Breast epithelium (tissue), 4 donors: ENCODE data around the gene RABGAP1L. TPM values are rescaled to one million over a fixed set of nuclear protein-coding genes. Genes with fewer than 3 reads are reported as not detected.

Source experiments
- DNase-seq, 2 donors: peaks; one replicate each; pipeline ENCODE4 v3.0.0-alpha.2; 2019; ENCODE audit warnings: low spot score in 2 of 2
- H3K27ac ChIP-seq, 2 donors: fragments of 200-600 bp; sonication (generic) in 1 of 2; one replicate each; pipeline ENCODE4 v1.5.1; 2016 to 2019; ENCODE audit warnings: mild to moderate bottlenecking in 1 of 2
- H3K27me3 ChIP-seq, 2 donors: fragments of 200-600 bp; sonication (generic) in 1 of 2; one replicate each; pipeline versions ENCODE4 v1.5.1 to v1.6.0; 2017 to 2019; ENCODE audit warnings: control low read depth in 1 of 2, mild to moderate bottlenecking in 1 of 2
- H3K36me3 ChIP-seq: fragments of 200-600 bp; one replicate; pipeline ENCODE4 v1.5.1; 2019
- H3K4me1 ChIP-seq, 2 donors: fragments of 200-600 bp; sonication (generic); one replicate each; pipeline ENCODE4 v1.5.1; 2016 to 2019; ENCODE audit warnings: control low read depth in 1 of 2
- H3K4me3 ChIP-seq, 3 donors: fragments of 200-600 bp; sonication (generic); 1 replicate in 2 of 3; 2 replicates in 1 of 3; pipeline ENCODE4 v1.5.1; 2016 to 2019; ENCODE audit warnings: mild to moderate bottlenecking in 3 of 3, moderate library complexity in 2 of 3
- H3K9me3 ChIP-seq, 2 donors: fragments of 200-600 bp; sonication (generic) in 1 of 2; one replicate each; pipeline ENCODE4 v1.5.1; 2016 to 2019; ENCODE audit warnings: control low read depth in 1 of 2
- POLR2A ChIP-seq: fragments of 450-650 bp; IDR thresholded peaks from one replicate; pipeline ENCODE4 v1.6.1; 2016; ENCODE audit warnings: antibody characterized with exemption, mild to moderate bottlenecking, moderate library complexity
- POLR2AphosphoS5 ChIP-seq, 3 donors: sonication (generic); formaldehyde crosslinking; IDR thresholded peaks; one replicate each; pipeline ENCODE4 v1.6.1; 2017; ENCODE audit warnings: antibody characterized with exemption in 3 of 3
- intact Hi-C: fragments of 100-400 bp; cut with DNase I; formaldehyde crosslinking; loops from one replicate; pipeline ENCODE4 v1.15.1; 2023; ENCODE audit warnings: low total_unique reads
- total RNA-seq, 3 donors: library from RNA; depleted of rRNA; stranded (reverse); fragments of >200 nt; gene quantifications; one replicate each; pipeline ENCODE4 v1.1.0, GENCODE V29; 2016
- TF ChIP-seq, protein P1 (sequence below), 3 donors: fragments of 450-650 bp; IDR thresholded peaks; one replicate each; pipeline ENCODE4 v1.5.1; 2016 to 2017; ENCODE audit warnings: antibody characterized with exemption in 3 of 3, mild to moderate bottlenecking in 3 of 3, moderate library complexity in 3 of 3

The RABGAP1L gene
- total RNA-seq, 3 donors from 2014 or later: 41.3 to 83.7 (median 49.5) TPM

DNA sequence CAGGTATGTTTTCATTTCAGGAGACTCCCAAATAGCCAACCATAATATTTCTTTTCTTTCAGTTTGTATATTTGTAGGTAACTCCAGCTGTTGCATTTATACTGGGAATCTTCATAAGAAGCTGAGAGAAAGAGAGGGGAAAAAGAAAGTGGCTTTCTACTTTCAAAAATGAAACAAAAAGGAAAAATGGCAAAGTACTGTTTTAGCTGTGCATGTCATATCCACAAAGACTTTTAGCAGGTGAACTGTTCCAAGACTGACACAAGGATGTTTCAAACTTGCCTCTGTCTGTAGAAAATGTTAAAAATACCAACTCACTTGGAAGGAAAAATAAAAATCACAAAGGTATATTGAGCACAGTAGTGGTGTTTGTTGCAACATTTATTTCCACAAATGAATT lies 798.5 kb downstream of the RABGAP1L start:
- Histone ChIP-seq H3K36me3 (no peaks in the 10 kb centered on the region), H3K27me3 (no peaks in the 10 kb centered on the region), H3K4me3 (no peak overlapping the region), H3K9me3 (no peaks in the 10 kb centered on the region), H3K27ac (no peak overlapping the region), H3K4me1 (no peaks in the 10 kb centered on the region)
- no peak for DNase-seq
- TF ChIP-seq POLR2AphosphoS5 (IDR thresholded peaks at IDR 0.05) (no peak), POLR2A (no peak)
- TF ChIP-seq, protein P1, sequence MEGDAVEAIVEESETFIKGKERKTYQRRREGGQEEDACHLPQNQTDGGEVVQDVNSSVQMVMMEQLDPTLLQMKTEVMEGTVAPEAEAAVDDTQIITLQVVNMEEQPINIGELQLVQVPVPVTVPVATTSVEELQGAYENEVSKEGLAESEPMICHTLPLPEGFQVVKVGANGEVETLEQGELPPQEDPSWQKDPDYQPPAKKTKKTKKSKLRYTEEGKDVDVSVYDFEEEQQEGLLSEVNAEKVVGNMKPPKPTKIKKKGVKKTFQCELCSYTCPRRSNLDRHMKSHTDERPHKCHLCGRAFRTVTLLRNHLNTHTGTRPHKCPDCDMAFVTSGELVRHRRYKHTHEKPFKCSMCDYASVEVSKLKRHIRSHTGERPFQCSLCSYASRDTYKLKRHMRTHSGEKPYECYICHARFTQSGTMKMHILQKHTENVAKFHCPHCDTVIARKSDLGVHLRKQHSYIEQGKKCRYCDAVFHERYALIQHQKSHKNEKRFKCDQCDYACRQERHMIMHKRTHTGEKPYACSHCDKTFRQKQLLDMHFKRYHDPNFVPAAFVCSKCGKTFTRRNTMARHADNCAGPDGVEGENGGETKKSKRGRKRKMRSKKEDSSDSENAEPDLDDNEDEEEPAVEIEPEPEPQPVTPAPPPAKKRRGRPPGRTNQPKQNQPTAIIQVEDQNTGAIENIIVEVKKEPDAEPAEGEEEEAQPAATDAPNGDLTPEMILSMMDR (IDR thresholded peaks at IDR 0.05): no peak
- intact Hi-C loops: no loop called here

DNA sequence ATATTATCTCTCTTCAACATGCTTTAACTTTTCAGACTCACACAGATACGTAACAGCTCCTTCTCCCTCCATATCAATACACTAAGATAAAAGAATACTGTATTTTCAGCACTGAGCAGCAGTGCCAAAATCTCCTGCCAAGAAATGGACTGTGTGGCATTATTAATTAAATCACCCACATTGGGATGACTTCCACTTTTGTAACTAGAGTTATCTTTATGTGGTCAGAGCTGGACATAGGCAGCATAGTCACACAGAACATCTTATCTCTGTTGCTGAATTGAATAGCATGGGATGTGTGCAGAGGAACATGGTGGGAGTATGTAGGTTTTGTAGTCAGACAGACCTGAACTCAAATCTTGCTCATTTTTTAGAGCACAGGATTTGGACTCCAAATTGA lies 799.1 kb downstream of the RABGAP1L start:
- no peak for TF ChIP-seq POLR2A
- TF ChIP-seq, protein P1 (IDR thresholded peaks at IDR 0.05): no peak
- no peaks in the 10 kb centered on the region for H3K36me3 ChIP-seq

DNA sequence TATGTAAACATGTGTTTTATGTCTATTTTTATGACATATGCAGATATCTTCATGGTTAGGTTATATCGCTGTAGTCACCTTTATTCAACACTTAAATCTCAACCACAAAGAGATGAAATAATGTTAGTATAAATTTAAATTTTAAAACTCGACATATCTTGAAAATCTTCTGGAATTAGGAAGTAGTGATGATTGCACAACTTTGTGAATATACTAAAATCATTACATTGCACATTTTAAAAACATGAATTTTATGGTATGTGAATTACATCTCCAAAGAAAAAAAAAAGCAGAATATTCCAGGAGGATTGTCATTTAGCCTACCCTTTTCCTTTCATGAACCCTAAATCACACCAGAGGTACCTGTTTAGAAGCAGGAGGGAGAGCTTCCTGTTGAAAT lies 801.0 kb downstream of the RABGAP1L start:
- Histone ChIP-seq H3K36me3 (no peaks in the 10 kb centered on the region), H3K27ac (no peak overlapping the region), H3K4me1 (peaks cover 0 to 11% of the 10 kb centered on the region in 2 donors), H3K9me3 (no peaks in the 10 kb centered on the region), H3K27me3 (no peaks in the 10 kb centered on the region), H3K4me3 (no peak overlapping the region)
- DNase-seq: no peak
- intact Hi-C loops: no loop called here
- TF ChIP-seq, protein P1 (IDR thresholded peaks at IDR 0.05): no peak
- no peak for TF ChIP-seq POLR2AphosphoS5 (IDR thresholded peaks at IDR 0.05)
- TF ChIP-seq POLR2A: no peak

More for the DNA sequence above, 799.1 kb downstream of the RABGAP1L start:
- intact Hi-C loops: no loop called here
- H3K9me3 ChIP-seq: no peaks in the 10 kb centered on the region
- H3K4me1 ChIP-seq: no peaks in the 10 kb centered on the region
- no peak overlapping the region for H3K4me3 ChIP-seq
- H3K27ac ChIP-seq: no peak overlapping the region
- no peaks in the 10 kb centered on the region for H3K27me3 ChIP-seq
- no peak for DNase-seq

DNA sequence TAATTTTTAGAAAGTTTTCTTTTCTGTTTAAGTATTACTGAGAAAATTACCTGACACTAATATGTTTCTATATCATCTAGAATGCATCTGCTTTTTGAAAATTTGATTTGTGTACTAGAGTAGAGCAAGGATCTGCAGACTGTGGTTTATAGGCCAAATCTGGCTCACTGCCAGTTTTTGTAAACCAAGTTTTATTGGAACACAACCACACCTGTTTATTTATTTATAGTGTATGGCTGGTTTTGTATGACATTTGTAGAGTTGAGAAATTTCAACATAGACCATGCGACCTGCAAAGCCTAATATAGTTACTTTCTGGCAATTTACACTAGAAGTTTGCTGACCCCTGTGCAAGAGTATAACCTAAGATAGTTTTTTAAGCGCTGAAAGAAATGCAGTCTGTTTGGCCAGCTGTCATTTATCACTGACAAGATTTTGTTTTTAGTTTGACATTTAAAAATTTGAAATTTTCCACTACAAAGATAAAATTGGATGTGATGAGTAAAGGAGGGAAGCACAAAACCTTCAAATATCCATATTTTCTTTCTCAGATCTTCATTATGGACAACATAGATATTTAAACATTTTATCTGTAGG lies 804.3 kb downstream of the RABGAP1L start:
- DNase-seq: no peak
- no peaks in the 10 kb centered on the region for H3K9me3 ChIP-seq
- peak overlapping the region in 1 of 2 donors; percentile 67 for H3K27ac ChIP-seq
- H3K4me1 ChIP-seq: peaks cover 2 to 25% of the 10 kb centered on the region in 2 donors
- no peaks in the 10 kb centered on the region for H3K36me3 ChIP-seq
- H3K4me3 ChIP-seq: no peak overlapping the region
- intact Hi-C loops: no loop called here
- no peak for TF ChIP-seq POLR2A
- TF ChIP-seq, protein P1 (IDR thresholded peaks at IDR 0.05): no peak
- TF ChIP-seq POLR2AphosphoS5 (IDR thresholded peaks at IDR 0.05): no peak
- H3K27me3 ChIP-seq: no peaks in the 10 kb centered on the region

DNA sequence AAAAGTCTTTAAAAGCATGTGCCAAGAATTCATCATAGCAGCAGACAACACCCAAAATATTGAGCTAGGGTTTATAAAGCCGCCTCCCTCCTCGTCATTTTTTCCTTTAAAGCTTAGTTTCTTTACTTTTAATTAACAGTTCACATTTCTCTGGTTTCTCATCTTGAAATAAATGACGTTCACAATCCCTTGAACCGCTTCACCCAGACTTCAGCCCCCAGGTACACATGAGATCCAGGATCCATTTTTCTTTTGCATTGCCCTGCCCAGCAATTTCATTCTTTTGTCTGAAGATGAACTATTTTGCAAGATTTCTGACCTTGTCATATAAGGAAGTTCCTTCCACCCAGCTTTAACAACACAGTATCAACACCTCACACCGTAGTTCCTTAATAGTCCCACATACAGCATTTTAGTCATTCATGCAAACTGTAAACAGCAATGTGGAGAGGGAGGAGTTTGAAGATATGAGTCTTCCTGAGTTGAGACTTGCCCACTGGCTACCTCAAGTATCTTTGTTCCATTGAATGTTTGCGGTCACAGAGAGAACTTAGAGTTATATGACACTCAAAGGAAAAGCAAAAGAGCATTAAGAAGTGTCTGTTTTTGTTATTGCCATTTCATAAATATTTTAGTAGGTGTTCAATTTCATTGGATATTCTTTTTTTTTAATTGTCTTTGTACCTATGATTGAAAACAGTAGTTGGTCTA lies 805.1 kb downstream of the RABGAP1L start:
- peak overlapping the region in 1 of 3 donors; percentile 19 for H3K4me3 ChIP-seq
- no peaks in the 10 kb centered on the region for H3K27me3 ChIP-seq
- no peak for DNase-seq
- intact Hi-C loops: no loop called here
- H3K9me3 ChIP-seq: no peaks in the 10 kb centered on the region
- peak overlapping the region; percentile 67 to 84 for H3K27ac ChIP-seq
- TF ChIP-seq, protein P1 (IDR thresholded peaks at IDR 0.05): no peak
- TF ChIP-seq POLR2AphosphoS5 (IDR thresholded peaks at IDR 0.05): no peak
- no peak for TF ChIP-seq POLR2A
- peaks cover 2 to 25% of the 10 kb centered on the region in 2 donors for H3K4me1 ChIP-seq
- H3K36me3 ChIP-seq: no peaks in the 10 kb centered on the region
